ENCODE data around the gene ADPRH.
"Not testable (repeated sequence)": the region's sequence is repeated elsewhere in the genome, so short reads cannot be mapped to it uniquely, and the experiment has no call there.

The ADPRH gene

DNA sequence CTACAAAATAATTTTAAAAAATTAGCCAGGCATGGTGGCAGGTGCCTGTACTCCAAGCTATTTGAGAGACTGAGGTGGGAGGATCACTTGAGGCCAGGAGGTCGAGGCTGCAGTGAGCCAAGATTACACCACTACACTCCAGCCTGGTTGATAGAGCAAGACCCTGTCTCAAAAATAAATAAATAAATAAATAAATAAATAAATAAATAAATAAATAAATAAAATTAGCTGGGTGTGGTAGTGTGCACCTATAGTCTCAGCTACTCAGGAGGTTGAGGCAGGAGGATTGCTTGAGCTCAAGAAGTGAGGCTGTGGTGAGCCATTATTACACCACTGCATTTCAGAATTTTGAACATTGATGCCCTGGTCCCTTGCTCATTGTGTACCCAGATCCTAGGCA is 15.6 kb downstream of the ADPRH start:
- peaks cover 9 to 12% of the 10 kb centered on the region in 2 experiments for H3K4me1 ChIP-seq (ENCODE audit: control insufficient read depth in 1 of 2, insufficient read depth in 2 of 2, low read length in 2 of 2)
- not testable (repeated sequence) for H3K36me3 ChIP-seq (ENCODE audit: control insufficient read depth in 1 of 2, insufficient read depth in 2 of 2, low read length in 2 of 2); H3K79me1 ChIP-seq (ENCODE audit: low read length); H2BK12ac ChIP-seq (ENCODE audit: low read length); H4K12ac ChIP-seq (ENCODE audit: low read depth, low read length); H3K27me3 ChIP-seq (ENCODE audit: insufficient read depth, low read length); H3K27ac ChIP-seq (ENCODE audit: low read depth, low read length); DNase-seq; H2AK5ac ChIP-seq (ENCODE audit: low read length); H3K9me3 ChIP-seq (ENCODE audit: insufficient read depth, low read depth, low read length); H2BK120ac ChIP-seq (ENCODE audit: insufficient read depth, low read length, poor library complexity); H3K9ac ChIP-seq (ENCODE audit: low read length); H4K8ac ChIP-seq (ENCODE audit: low read depth, low read length); H3K79me2 ChIP-seq (ENCODE audit: control insufficient read depth, insufficient read depth, low read length, poor library complexity); H3K4me3 ChIP-seq (ENCODE audit: low read depth, low read length); H2AFZ ChIP-seq (ENCODE audit: insufficient read depth, low read length, poor library complexity); H3K14ac ChIP-seq (ENCODE audit: low read length); H3K4ac ChIP-seq (ENCODE audit: low read depth, low read length); H3K4me2 ChIP-seq (ENCODE audit: low read length); H2BK5ac ChIP-seq (ENCODE audit: low read depth, low read length, poor library complexity); H3K18ac ChIP-seq (ENCODE audit: low read length); H4K91ac ChIP-seq (ENCODE audit: low read depth, low read length); H3K23ac ChIP-seq (ENCODE audit: low read length)
- no CpG with 5 or more reads among the region's 1 CpG for WGBS (ENCODE audit: extremely low coverage, insufficient coverage, insufficient read length)

DNA sequence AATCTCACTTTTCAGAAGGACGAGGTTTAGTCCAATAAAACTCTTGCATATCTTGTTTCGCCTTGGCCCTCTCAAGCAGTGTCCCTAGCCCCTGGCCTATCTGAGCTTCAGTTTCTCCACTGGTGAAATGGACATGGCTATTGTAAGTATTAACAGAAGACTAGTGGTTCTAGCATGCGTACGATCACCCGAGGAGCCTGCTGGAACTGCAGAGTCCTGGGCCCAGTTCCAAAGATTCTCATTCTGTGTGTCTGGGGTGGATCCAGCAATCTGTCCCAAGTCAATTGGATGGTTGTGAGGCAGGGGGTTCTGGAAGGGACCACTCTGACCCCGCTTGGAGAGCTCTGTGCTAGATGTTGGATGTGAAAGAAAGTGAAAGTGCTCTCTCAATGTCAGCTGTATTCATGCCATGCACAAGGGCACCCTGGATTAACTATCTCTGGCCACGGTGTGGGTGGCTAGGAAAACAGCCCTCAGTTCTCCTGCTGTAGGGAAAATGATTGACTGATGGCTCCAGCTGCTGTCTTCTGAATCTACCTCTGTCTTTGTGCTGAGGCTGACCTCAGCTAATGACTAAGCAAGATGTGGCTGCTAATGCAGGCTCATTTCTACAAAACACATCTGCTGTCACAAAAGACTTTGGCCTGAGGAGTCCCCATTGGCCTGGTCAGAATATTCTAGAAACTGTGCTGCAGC is 16.5 kb downstream of the ADPRH start:
- WGBS (ENCODE audit: extremely low coverage, insufficient coverage, insufficient read length): no CpG with 5 or more reads among the region's 7 CpGs
- H3K9me3 ChIP-seq (ENCODE audit: insufficient read depth, low read depth, low read length): peaks cover 2% of the 10 kb centered on the region
- H3K4ac ChIP-seq (ENCODE audit: low read depth, low read length): no peak overlapping the region
- no peak overlapping the region for H2AK5ac ChIP-seq (ENCODE audit: low read length)
- H4K8ac ChIP-seq (ENCODE audit: low read depth, low read length): no peak overlapping the region
- H2BK5ac ChIP-seq (ENCODE audit: low read depth, low read length, poor library complexity): no peak overlapping the region
- H3K4me1 ChIP-seq (ENCODE audit: control insufficient read depth in 1 of 2, insufficient read depth in 2 of 2, low read length in 2 of 2): peaks cover 12 to 14% of the 10 kb centered on the region in 2 experiments
- H4K12ac ChIP-seq (ENCODE audit: low read depth, low read length): no peak overlapping the region
- H3K18ac ChIP-seq (ENCODE audit: low read length): no peak overlapping the region
- no peak overlapping the region for H3K4me2 ChIP-seq (ENCODE audit: low read length)
- H2AFZ ChIP-seq (ENCODE audit: insufficient read depth, low read length, poor library complexity): no peak overlapping the region
- no peak overlapping the region for H2BK12ac ChIP-seq (ENCODE audit: low read length)
- no peak overlapping the region for H4K91ac ChIP-seq (ENCODE audit: low read depth, low read length)
- no peaks in the 10 kb centered on the region for H3K27me3 ChIP-seq (ENCODE audit: insufficient read depth, low read length)
- no peaks in the 10 kb centered on the region for H3K79me1 ChIP-seq (ENCODE audit: low read length)
- no peak overlapping the region for H3K4me3 ChIP-seq (ENCODE audit: low read depth, low read length)
- no peak for DNase-seq
- H3K79me2 ChIP-seq (ENCODE audit: control insufficient read depth, insufficient read depth, low read length, poor library complexity): no peaks in the 10 kb centered on the region
- no peaks in the 10 kb centered on the region for H3K36me3 ChIP-seq (ENCODE audit: control insufficient read depth in 1 of 2, insufficient read depth in 2 of 2, low read length in 2 of 2)
- H3K9ac ChIP-seq (ENCODE audit: low read length): no peak overlapping the region
- H3K14ac ChIP-seq (ENCODE audit: low read length): no peak overlapping the region
- H3K23ac ChIP-seq (ENCODE audit: low read length): no peak overlapping the region
- H3K27ac ChIP-seq (ENCODE audit: low read depth, low read length): no peak overlapping the region
- H2BK120ac ChIP-seq (ENCODE audit: insufficient read depth, low read length, poor library complexity): no peak overlapping the region

DNA sequence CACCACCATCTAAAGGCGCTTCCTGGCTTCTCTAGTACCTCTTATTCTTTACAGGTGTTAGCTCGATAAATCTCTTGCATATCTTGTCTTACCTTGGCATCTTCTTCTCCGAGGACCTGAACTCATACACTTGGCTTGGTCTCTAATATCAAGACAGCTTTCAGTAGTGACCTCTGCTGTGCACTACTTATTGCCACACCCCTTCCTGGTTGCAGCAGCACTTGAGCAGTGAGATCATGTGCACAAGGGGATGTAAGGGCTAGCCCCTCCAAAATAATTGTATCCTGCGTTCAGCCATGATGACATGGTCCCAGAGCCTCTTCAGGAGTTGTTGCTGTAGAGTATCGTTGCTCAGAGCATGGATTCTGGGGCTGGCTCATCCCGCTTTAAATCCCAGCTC is 17.1 kb downstream of the ADPRH start:
- H2BK12ac ChIP-seq (ENCODE audit: low read length): no peak overlapping the region
- H3K36me3 ChIP-seq (ENCODE audit: control insufficient read depth in 1 of 2, insufficient read depth in 2 of 2, low read length in 2 of 2): no peaks in the 10 kb centered on the region
- no peak overlapping the region for H4K8ac ChIP-seq (ENCODE audit: low read depth, low read length)
- no peaks in the 10 kb centered on the region for H3K27me3 ChIP-seq (ENCODE audit: insufficient read depth, low read length)
- H2AK5ac ChIP-seq (ENCODE audit: low read length): no peak overlapping the region
- DNase-seq: no peak
- no peaks in the 10 kb centered on the region for H3K79me1 ChIP-seq (ENCODE audit: low read length)
- peaks cover 3% of the 10 kb centered on the region for H3K9me3 ChIP-seq (ENCODE audit: insufficient read depth, low read depth, low read length)
- no peak overlapping the region for H4K91ac ChIP-seq (ENCODE audit: low read depth, low read length)
- peaks cover 12 to 14% of the 10 kb centered on the region in 2 experiments for H3K4me1 ChIP-seq (ENCODE audit: control insufficient read depth in 1 of 2, insufficient read depth in 2 of 2, low read length in 2 of 2)
- no peak overlapping the region for H3K4me2 ChIP-seq (ENCODE audit: low read length)
- no peak overlapping the region for H3K4ac ChIP-seq (ENCODE audit: low read depth, low read length)
- no peaks in the 10 kb centered on the region for H3K79me2 ChIP-seq (ENCODE audit: control insufficient read depth, insufficient read depth, low read length, poor library complexity)
- H3K4me3 ChIP-seq (ENCODE audit: low read depth, low read length): no peak overlapping the region
- H2BK120ac ChIP-seq (ENCODE audit: insufficient read depth, low read length, poor library complexity): no peak overlapping the region
- no peak overlapping the region for H4K12ac ChIP-seq (ENCODE audit: low read depth, low read length)
- H3K14ac ChIP-seq (ENCODE audit: low read length): no peak overlapping the region
- no peak overlapping the region for H3K9ac ChIP-seq (ENCODE audit: low read length)
- no CpG with 5 or more reads among the region's 6 CpGs for WGBS (ENCODE audit: extremely low coverage, insufficient coverage, insufficient read length)
- H3K18ac ChIP-seq (ENCODE audit: low read length): no peak overlapping the region
- H3K23ac ChIP-seq (ENCODE audit: low read length): no peak overlapping the region
- no peak overlapping the region for H2BK5ac ChIP-seq (ENCODE audit: low read depth, low read length, poor library complexity)
- no peak overlapping the region for H3K27ac ChIP-seq (ENCODE audit: low read depth, low read length)
- no peak overlapping the region for H2AFZ ChIP-seq (ENCODE audit: insufficient read depth, low read length, poor library complexity)

DNA sequence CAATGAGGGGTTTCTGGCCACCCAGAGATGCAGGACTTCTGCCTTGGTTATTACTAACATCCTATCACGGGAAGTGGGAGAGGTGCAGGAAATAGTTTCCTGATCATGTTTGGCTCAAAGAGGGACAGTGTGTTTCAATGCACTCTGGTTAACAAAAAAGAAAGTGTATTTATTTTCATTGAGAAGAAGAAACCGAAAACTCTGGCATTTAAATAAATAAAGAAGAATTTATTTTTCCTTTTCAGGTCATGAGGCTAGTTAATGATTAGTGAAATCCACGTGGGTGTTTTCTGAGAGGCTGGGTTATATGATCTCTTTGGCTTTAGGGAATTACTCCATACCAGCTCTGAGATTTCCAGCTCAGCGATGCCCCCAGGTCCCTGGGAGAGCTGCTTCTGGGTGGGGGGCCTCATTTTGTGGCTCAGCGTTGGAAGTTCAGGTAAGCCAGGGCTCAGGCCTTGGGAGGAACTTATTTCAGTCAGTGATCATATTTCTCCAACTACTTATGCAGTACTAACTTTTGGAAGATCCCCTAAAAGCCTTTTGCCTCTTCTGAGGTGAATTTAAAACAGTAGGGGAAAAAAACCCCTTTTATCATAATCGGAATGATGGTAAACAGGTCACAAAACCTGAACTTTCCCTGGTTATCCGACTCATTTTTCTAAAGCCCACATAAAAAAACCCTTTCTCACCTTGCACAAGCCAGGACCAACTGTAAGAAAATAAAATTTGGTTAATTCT is 18.4 kb downstream of the ADPRH start, which contains the start of gene PLA1A:
Gene PLA1A, plus strand, starts transcription at position 338 of the 741 bp plus-strand sequence. Its CDS starts 29 bp downstream, at position 367.
- H3K18ac ChIP-seq (ENCODE audit: low read length): no peak within 1 kb of the TSS
- no peak within 1 kb of the TSS for H2AFZ ChIP-seq (ENCODE audit: insufficient read depth, low read length, poor library complexity)
- H3K9me3 ChIP-seq (ENCODE audit: insufficient read depth, low read depth, low read length): peaks cover 3% of the 10 kb centered on the region
- no peak within 1 kb of the TSS for H3K4me2 ChIP-seq (ENCODE audit: low read length)
- H3K27ac ChIP-seq (ENCODE audit: low read depth, low read length): no peak within 1 kb of the TSS
- H3K4me3 ChIP-seq (ENCODE audit: low read depth, low read length): no peak within 1 kb of the TSS
- H3K23ac ChIP-seq (ENCODE audit: low read length): no peak within 1 kb of the TSS
- DNase-seq: no peak
- WGBS (ENCODE audit: extremely low coverage, insufficient coverage, insufficient read length): no CpG with 5 or more reads among the region's 7 CpGs
- H2BK120ac ChIP-seq (ENCODE audit: insufficient read depth, low read length, poor library complexity): no peak within 1 kb of the TSS
- H3K79me1 ChIP-seq (ENCODE audit: low read length): no peaks in the 10 kb centered on the region
- no peaks in the 10 kb centered on the region for H3K27me3 ChIP-seq (ENCODE audit: insufficient read depth, low read length)
- H4K8ac ChIP-seq (ENCODE audit: low read depth, low read length): no peak within 1 kb of the TSS
- H4K12ac ChIP-seq (ENCODE audit: low read depth, low read length): no peak within 1 kb of the TSS
- no peak within 1 kb of the TSS for H3K14ac ChIP-seq (ENCODE audit: low read length)
- H3K4me1 ChIP-seq (ENCODE audit: control insufficient read depth in 1 of 2, insufficient read depth in 2 of 2, low read length in 2 of 2): peaks cover 12 to 15% of the 10 kb centered on the region in 2 experiments
- H3K79me2 ChIP-seq (ENCODE audit: control insufficient read depth, insufficient read depth, low read length, poor library complexity): no peaks in the 10 kb centered on the region
- H2AK5ac ChIP-seq (ENCODE audit: low read length): no peak within 1 kb of the TSS
- no peak within 1 kb of the TSS for H2BK12ac ChIP-seq (ENCODE audit: low read length)
- H3K9ac ChIP-seq (ENCODE audit: low read length): no peak within 1 kb of the TSS
- no peaks in the 10 kb centered on the region for H3K36me3 ChIP-seq (ENCODE audit: control insufficient read depth in 1 of 2, insufficient read depth in 2 of 2, low read length in 2 of 2)
- H2BK5ac ChIP-seq (ENCODE audit: low read depth, low read length, poor library complexity): no peak within 1 kb of the TSS
- no peak within 1 kb of the TSS for H3K4ac ChIP-seq (ENCODE audit: low read depth, low read length)
- H4K91ac ChIP-seq (ENCODE audit: low read depth, low read length): no peak within 1 kb of the TSS
